Liver (tissue), 9 donors: ENCODE data around the gene DCDC2C. TPM values are rescaled to one million over a fixed set of nuclear protein-coding genes. Genes with fewer than 3 reads are reported as not detected.

Experiments
- DNase-seq: peaks from one replicate; pipeline ENCODE4 v3.0.0-alpha.2; 2017; ENCODE audit warnings: low spot score
- H3K27ac ChIP-seq, 2 donors: one replicate each; pipeline ENCODE4 v1.7.0; 2013; ENCODE audit warnings: inconsistent platforms in 2 of 2, low read length in 2 of 2, control low read depth in 1 of 2, low read depth in 1 of 2, mild to moderate bottlenecking in 1 of 2
- H3K27me3 ChIP-seq, 4 donors: one replicate each; pipeline versions ENCODE4 v1.6.1 to v1.7.0; 2013; ENCODE audit warnings: low read length in 3 of 4, inconsistent platforms in 1 of 4, mild to moderate bottlenecking in 1 of 4, moderate library complexity in 1 of 4; ENCODE audit not compliant: control insufficient read depth in 4 of 4, insufficient read depth in 4 of 4
- H3K36me3 ChIP-seq, 4 donors: one replicate each; pipeline versions ENCODE4 v1.6.1 to v1.7.0; 2013; ENCODE audit warnings: low read length in 3 of 4, mild to moderate bottlenecking in 3 of 4, low read depth in 1 of 4, moderate library complexity in 1 of 4; ENCODE audit not compliant: control insufficient read depth in 4 of 4, insufficient read depth in 3 of 4
- H3K4me1 ChIP-seq, 4 donors: one replicate each; pipeline versions ENCODE4 v1.6.1 to v1.7.0; 2013; ENCODE audit warnings: low read length in 3 of 4, mild to moderate bottlenecking in 3 of 4, moderate library complexity in 1 of 4; ENCODE audit not compliant: control insufficient read depth in 4 of 4, insufficient read depth in 4 of 4
- H3K4me3 ChIP-seq, 3 donors: one replicate each; pipeline versions ENCODE4 v1.6.1 to v1.7.0; 2013; ENCODE audit warnings: low read length in 3 of 3, control low read depth in 1 of 3, low read depth in 1 of 3, mild to moderate bottlenecking in 1 of 3
- H3K9ac ChIP-seq, 2 donors: one replicate each; pipeline ENCODE4 v1.7.0; 2013; ENCODE audit warnings: low read length in 2 of 2, mild to moderate bottlenecking in 2 of 2, moderate library complexity in 2 of 2, control low read depth in 1 of 2, low read depth in 1 of 2
- H3K9me3 ChIP-seq, 4 donors: one replicate each; pipeline versions ENCODE4 v1.6.1 to v1.7.0; 2013; ENCODE audit warnings: low read length in 3 of 4; ENCODE audit not compliant: control insufficient read depth in 4 of 4
- FOXA1 ChIP-seq: IDR thresholded peaks from 2 replicates; pipeline ENCODE4 v1.6.1; 2016; ENCODE audit warnings: antibody characterized with exemption
- FOXA2 ChIP-seq: IDR thresholded peaks from 2 replicates; pipeline ENCODE4 v1.6.1; 2016; ENCODE audit warnings: antibody characterized with exemption
- GABPA ChIP-seq, 2 donors: IDR thresholded peaks in 1 of 2; conservative IDR thresholded peaks in 1 of 2; 2 replicates each; pipeline ENCODE4 v1.6.1; 2016; ENCODE audit warnings: antibody characterized with exemption in 2 of 2, mild to moderate bottlenecking in 1 of 2, moderate library complexity in 1 of 2
- HNF4A ChIP-seq, 2 donors: conservative IDR thresholded peaks; 2 replicates each; pipeline ENCODE4 v1.6.1; 2016; ENCODE audit warnings: antibody characterized with exemption in 2 of 2, mild to moderate bottlenecking in 2 of 2
- HNF4G ChIP-seq: IDR thresholded peaks from 2 replicates; pipeline ENCODE4 v1.6.1; 2016; ENCODE audit warnings: antibody characterized with exemption
- JUND ChIP-seq, 2 donors: IDR thresholded peaks; 2 replicates each; pipeline ENCODE4 v1.6.1; 2016; ENCODE audit warnings: antibody characterized with exemption in 2 of 2
- NR2F2 ChIP-seq: IDR thresholded peaks from 2 replicates; pipeline ENCODE4 v1.6.1; 2016; ENCODE audit warnings: antibody characterized with exemption
- RXRA ChIP-seq, 2 donors: IDR thresholded peaks; 2 replicates each; pipeline ENCODE4 v1.6.1; 2017 to 2018; ENCODE audit warnings: antibody characterized with exemption in 2 of 2, mild to moderate bottlenecking in 1 of 2
- SP1 ChIP-seq: IDR thresholded peaks from 2 replicates; pipeline ENCODE4 v1.6.1; 2018; ENCODE audit warnings: antibody characterized with exemption, mild to moderate bottlenecking
- TAF1 ChIP-seq: conservative IDR thresholded peaks from 2 replicates; pipeline ENCODE4 v1.6.1; 2016; ENCODE audit warnings: antibody characterized with exemption, mild to moderate bottlenecking
- YY1 ChIP-seq: IDR thresholded peaks from 2 replicates; pipeline ENCODE4 v1.6.1; 2016; ENCODE audit warnings: antibody characterized with exemption, mild to moderate bottlenecking
- WGBS: extraction: QIAGEN DNeasy Blood & Tissue Kit; methylation state at CpG from one replicate; pipeline ENCODE4 v1.1.7; 2013; 5-methylcytosine and 5-hydroxymethylcytosine counted together
- polyA plus RNA-seq, 2 donors: library from polyadenylated mRNA; stranded (reverse) in 1 of 2; unstranded in 1 of 2; fragments of 200-250 nt in 1 of 2; fragments of >200 nt in 1 of 2; fragmentation: Nextera tagmentation in 1 of 2; extraction: Ambion mirVana in 1 of 2; gene quantifications; one replicate each; pipeline versions ENCODE4 v1.2.1 to v1.2.3, GENCODE V29; 2013 to 2015
- total RNA-seq, 2 donors: library from RNA; depleted of rRNA; stranded (reverse); fragments of >200 nt; gene quantifications; one replicate each; pipeline ENCODE4 v1.2.3, GENCODE V29; 2014
- TF ChIP-seq, protein P1 (sequence below): IDR thresholded peaks from 2 replicates; pipeline ENCODE4 v1.6.1; 2016; ENCODE audit warnings: antibody characterized with exemption
- TF ChIP-seq, protein P2 (sequence below): IDR thresholded peaks from 2 replicates; pipeline ENCODE4 v1.6.1; 2016; ENCODE audit warnings: antibody characterized with exemption, mild to moderate bottlenecking
- TF ChIP-seq, protein P3 (sequence below): fragments of 150-350 bp; IDR thresholded peaks from 2 replicates; pipeline ENCODE4 v1.5.1; 2017; ENCODE audit warnings: improper control_type of control experiment, low read depth, low read length; ENCODE audit not compliant: missing input control
- TF ChIP-seq, protein P4 (sequence below): IDR thresholded peaks from 2 replicates; pipeline ENCODE4 v1.6.1; 2016; ENCODE audit warnings: antibody characterized with exemption
- TF ChIP-seq, protein P5 (sequence below): IDR thresholded peaks from 2 replicates; pipeline ENCODE4 v1.6.1; 2016; ENCODE audit warnings: antibody characterized with exemption
- donor health status: healthy.
- donor health status: healthy.
- donor health status: healthy.
- donor health status: healthy.
- donor health status: healthy.

The DCDC2C gene
- total and polyA plus RNA-seq, 4 donors = not detected

DNA sequence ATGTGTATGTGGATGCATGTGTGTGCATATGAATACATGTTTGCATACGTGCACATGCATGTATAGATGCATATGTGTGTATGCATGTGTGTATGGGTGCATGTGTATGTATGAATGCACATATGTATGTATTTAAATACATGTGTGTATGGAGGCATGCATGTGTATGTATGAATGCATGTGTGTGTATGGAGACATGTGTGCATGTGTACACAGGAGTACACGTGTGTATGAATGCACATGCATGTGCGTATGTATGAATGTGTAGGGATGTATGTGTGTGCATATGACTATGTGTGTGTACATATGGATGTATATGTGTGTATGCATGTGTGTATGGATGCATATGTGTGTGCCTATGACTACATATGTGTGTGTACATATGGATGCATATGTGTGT, 51.9 kb downstream of the DCDC2C start:
- H3K4me1 ChIP-seq = no peaks in the 10 kb centered on the region
- H3K36me3 ChIP-seq = no peaks in the 10 kb centered on the region
- no peaks in the 10 kb centered on the region for H3K9me3 ChIP-seq
- WGBS = 70% methylated on average over 3 of the region's 3 CpGs
- no peak for TF ChIP-seq YY1
- no peak for TF ChIP-seq GABPA (IDR thresholded peaks at IDR 0.05 in 1 of 2, conservative IDR thresholded peaks at IDR 0.05 in 1 of 2)
- no peak for TF ChIP-seq RXRA (IDR thresholded peaks at IDR 0.05)
- TF ChIP-seq, protein P1, sequence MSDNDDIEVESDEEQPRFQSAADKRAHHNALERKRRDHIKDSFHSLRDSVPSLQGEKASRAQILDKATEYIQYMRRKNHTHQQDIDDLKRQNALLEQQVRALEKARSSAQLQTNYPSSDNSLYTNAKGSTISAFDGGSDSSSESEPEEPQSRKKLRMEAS = no peak
- TF ChIP-seq, protein P2, sequence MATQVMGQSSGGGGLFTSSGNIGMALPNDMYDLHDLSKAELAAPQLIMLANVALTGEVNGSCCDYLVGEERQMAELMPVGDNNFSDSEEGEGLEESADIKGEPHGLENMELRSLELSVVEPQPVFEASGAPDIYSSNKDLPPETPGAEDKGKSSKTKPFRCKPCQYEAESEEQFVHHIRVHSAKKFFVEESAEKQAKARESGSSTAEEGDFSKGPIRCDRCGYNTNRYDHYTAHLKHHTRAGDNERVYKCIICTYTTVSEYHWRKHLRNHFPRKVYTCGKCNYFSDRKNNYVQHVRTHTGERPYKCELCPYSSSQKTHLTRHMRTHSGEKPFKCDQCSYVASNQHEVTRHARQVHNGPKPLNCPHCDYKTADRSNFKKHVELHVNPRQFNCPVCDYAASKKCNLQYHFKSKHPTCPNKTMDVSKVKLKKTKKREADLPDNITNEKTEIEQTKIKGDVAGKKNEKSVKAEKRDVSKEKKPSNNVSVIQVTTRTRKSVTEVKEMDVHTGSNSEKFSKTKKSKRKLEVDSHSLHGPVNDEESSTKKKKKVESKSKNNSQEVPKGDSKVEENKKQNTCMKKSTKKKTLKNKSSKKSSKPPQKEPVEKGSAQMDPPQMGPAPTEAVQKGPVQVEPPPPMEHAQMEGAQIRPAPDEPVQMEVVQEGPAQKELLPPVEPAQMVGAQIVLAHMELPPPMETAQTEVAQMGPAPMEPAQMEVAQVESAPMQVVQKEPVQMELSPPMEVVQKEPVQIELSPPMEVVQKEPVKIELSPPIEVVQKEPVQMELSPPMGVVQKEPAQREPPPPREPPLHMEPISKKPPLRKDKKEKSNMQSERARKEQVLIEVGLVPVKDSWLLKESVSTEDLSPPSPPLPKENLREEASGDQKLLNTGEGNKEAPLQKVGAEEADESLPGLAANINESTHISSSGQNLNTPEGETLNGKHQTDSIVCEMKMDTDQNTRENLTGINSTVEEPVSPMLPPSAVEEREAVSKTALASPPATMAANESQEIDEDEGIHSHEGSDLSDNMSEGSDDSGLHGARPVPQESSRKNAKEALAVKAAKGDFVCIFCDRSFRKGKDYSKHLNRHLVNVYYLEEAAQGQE = no peak
- no peak for TF ChIP-seq JUND (IDR thresholded peaks at IDR 0.05)
- no peak for TF ChIP-seq FOXA1
- TF ChIP-seq, protein P3, sequence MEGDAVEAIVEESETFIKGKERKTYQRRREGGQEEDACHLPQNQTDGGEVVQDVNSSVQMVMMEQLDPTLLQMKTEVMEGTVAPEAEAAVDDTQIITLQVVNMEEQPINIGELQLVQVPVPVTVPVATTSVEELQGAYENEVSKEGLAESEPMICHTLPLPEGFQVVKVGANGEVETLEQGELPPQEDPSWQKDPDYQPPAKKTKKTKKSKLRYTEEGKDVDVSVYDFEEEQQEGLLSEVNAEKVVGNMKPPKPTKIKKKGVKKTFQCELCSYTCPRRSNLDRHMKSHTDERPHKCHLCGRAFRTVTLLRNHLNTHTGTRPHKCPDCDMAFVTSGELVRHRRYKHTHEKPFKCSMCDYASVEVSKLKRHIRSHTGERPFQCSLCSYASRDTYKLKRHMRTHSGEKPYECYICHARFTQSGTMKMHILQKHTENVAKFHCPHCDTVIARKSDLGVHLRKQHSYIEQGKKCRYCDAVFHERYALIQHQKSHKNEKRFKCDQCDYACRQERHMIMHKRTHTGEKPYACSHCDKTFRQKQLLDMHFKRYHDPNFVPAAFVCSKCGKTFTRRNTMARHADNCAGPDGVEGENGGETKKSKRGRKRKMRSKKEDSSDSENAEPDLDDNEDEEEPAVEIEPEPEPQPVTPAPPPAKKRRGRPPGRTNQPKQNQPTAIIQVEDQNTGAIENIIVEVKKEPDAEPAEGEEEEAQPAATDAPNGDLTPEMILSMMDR = no peak
- no peak for TF ChIP-seq NR2F2
- no peak for TF ChIP-seq HNF4G
- TF ChIP-seq TAF1 = no peak
- TF ChIP-seq, protein P4, sequence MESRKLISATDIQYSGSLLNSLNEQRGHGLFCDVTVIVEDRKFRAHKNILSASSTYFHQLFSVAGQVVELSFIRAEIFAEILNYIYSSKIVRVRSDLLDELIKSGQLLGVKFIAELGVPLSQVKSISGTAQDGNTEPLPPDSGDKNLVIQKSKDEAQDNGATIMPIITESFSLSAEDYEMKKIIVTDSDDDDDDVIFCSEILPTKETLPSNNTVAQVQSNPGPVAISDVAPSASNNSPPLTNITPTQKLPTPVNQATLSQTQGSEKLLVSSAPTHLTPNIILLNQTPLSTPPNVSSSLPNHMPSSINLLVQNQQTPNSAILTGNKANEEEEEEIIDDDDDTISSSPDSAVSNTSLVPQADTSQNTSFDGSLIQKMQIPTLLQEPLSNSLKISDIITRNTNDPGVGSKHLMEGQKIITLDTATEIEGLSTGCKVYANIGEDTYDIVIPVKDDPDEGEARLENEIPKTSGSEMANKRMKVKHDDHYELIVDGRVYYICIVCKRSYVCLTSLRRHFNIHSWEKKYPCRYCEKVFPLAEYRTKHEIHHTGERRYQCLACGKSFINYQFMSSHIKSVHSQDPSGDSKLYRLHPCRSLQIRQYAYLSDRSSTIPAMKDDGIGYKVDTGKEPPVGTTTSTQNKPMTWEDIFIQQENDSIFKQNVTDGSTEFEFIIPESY = no peak
- no peak for TF ChIP-seq FOXA2
- TF ChIP-seq, protein P5, sequence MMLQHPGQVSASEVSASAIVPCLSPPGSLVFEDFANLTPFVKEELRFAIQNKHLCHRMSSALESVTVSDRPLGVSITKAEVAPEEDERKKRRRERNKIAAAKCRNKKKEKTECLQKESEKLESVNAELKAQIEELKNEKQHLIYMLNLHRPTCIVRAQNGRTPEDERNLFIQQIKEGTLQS = no peak
- TF ChIP-seq SP1 = no peak
- no peak overlapping the region for H3K27ac ChIP-seq
- no peaks in the 10 kb centered on the region for H3K27me3 ChIP-seq
- no peak for DNase-seq
- H3K9ac ChIP-seq = no peak overlapping the region
- H3K4me3 ChIP-seq = no peak overlapping the region

DNA sequence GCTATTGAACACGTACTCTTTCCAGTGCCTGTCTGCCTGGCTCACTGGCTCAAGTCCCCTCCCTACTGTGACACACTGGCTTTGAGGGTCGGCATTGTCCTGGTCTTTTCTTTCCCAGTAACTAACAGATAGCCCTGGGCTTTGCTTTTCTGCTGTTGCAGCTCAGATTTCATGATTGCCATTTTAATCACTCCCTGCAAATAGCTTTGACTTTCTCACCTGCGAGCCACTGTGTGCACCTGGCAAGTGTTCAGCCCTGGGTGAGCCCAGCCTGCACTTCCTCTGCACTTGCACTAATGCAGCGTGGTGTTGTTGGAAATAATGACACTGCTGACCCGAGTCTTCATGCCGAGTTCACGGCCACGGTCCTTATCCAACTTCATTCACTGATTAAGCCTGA, 52.9 kb downstream of the DCDC2C start:
- H3K36me3 ChIP-seq = no peaks in the 10 kb centered on the region
- H3K4me1 ChIP-seq = no peaks in the 10 kb centered on the region
- H3K9me3 ChIP-seq = no peaks in the 10 kb centered on the region
- no peak for TF ChIP-seq NR2F2
- TF ChIP-seq HNF4G = no peak
- TF ChIP-seq TAF1 = no peak
- TF ChIP-seq, protein P2 = no peak
- no peak for TF ChIP-seq FOXA2
- TF ChIP-seq HNF4A (conservative IDR thresholded peaks at IDR 0.05) = no peak
- 50% methylated on average over 8 of the region's 8 CpGs for WGBS
- no peaks in the 10 kb centered on the region for H3K27me3 ChIP-seq
- no peak overlapping the region for H3K4me3 ChIP-seq
- H3K27ac ChIP-seq = no peak overlapping the region
- H3K9ac ChIP-seq = no peak overlapping the region
- no peak for DNase-seq
